Neural cell (in vitro differentiated cells): ENCODE data around the gene TNPO2. TPM values are rescaled to one million over a fixed set of nuclear protein-coding genes. Genes with fewer than 3 reads are reported as not detected.

Experiments used
- H2AFZ ChIP-seq: fragments of 200-600, 300-800 bp; sonication (generic), shearing (Covaris generic); 2 replicates; pipeline ENCODE4 v1.6.0; 2014; ENCODE audit warnings: low read depth, mild to moderate bottlenecking, antibody characterized with exemption, low read length, moderate library complexity
- H3F3A ChIP-seq: fragments of 200-600 bp; shearing (Covaris generic); 2 replicates; pipeline ENCODE4 v1.6.1; 2016; ENCODE audit warnings: mild to moderate bottlenecking, moderate library complexity, mixed read lengths, antibody characterized with exemption, low read length; ENCODE audit not compliant: insufficient read depth, poor library complexity, severe bottlenecking
- H3K27ac ChIP-seq: fragments of 200-600, 300-800 bp; sonication (generic), shearing (Covaris generic); 2 replicates; pipeline ENCODE4 v1.5.1; 2014; ENCODE audit warnings: mild to moderate bottlenecking, low read length, moderate library complexity
- H3K27me3 ChIP-seq: fragments of 300-800, 200-600 bp; sonication (generic), shearing (Covaris generic); 2 replicates; pipeline ENCODE4 v1.6.0; 2014; ENCODE audit warnings: mild to moderate bottlenecking, low read depth, low read length, moderate library complexity; ENCODE audit not compliant: insufficient read depth
- H3K36me3 ChIP-seq: fragments of 300-800, 200-600 bp; sonication (generic), shearing (Covaris generic); 2 replicates; pipeline ENCODE4 v1.5.1; 2014; ENCODE audit warnings: mild to moderate bottlenecking, antibody characterized with exemption, low read length, moderate library complexity; ENCODE audit not compliant: insufficient read depth
- H3K4me2 ChIP-seq: fragments of 300-800, 200-600 bp; sonication (generic), shearing (Covaris generic); 2 replicates; pipeline ENCODE4 v1.6.0; 2014; ENCODE audit warnings: mild to moderate bottlenecking, low read length
- H3K4me3 ChIP-seq: fragments of 300-800, 200-600 bp; sonication (generic), shearing (Covaris generic); 2 replicates; pipeline ENCODE4 v1.5.1; 2014; ENCODE audit warnings: mild to moderate bottlenecking, low read length, moderate library complexity
- H3K79me2 ChIP-seq: fragments of 200-600 bp; shearing (Covaris generic); replicated peaks from 2 replicates; pipeline ENCODE4 v1.6.0; 2014; ENCODE audit warnings: mild to moderate bottlenecking, low read length, moderate library complexity; ENCODE audit not compliant: insufficient read depth
- H3K9ac ChIP-seq: fragments of 300-800, 200-600 bp; sonication (generic), shearing (Covaris generic); 2 replicates; pipeline ENCODE4 v1.6.1; 2016; ENCODE audit warnings: mild to moderate bottlenecking, low read length, mixed read lengths
- H3K9me2 ChIP-seq: fragments of 200-600 bp; shearing (Covaris generic); 2 replicates; pipeline ENCODE4 v1.6.1; 2016; ENCODE audit warnings: mild to moderate bottlenecking, low read length, mixed read lengths; ENCODE audit not compliant: insufficient read depth
- H3K9me3 ChIP-seq: fragments of 200-600, 300-800 bp; sonication (generic), shearing (Covaris generic); 2 replicates; pipeline ENCODE4 v1.6.1; 2016; ENCODE audit warnings: mild to moderate bottlenecking, mixed run types, low read length, moderate library complexity, mixed read lengths
- H4K20me1 ChIP-seq: fragments of 200-600 bp; shearing (Covaris generic); 2 replicates; pipeline ENCODE4 v1.6.1; 2016; ENCODE audit warnings: mild to moderate bottlenecking, mixed run types; ENCODE audit not compliant: insufficient read depth
- EP300 ChIP-seq: fragments of 450-650 bp; conservative IDR thresholded peaks from 2 replicates; pipeline ENCODE4 v1.6.1; 2014; ENCODE audit warnings: antibody characterized with exemption, mild to moderate bottlenecking, moderate library complexity; ENCODE audit not compliant: poor library complexity, severe bottlenecking
- EZH2 ChIP-seq: fragments of 200-600, 300-800 bp; shearing (Covaris generic), sonication (generic); IDR thresholded peaks from 2 replicates; pipeline ENCODE4 v1.6.1; 2014; ENCODE audit warnings: antibody characterized with exemption, low read length, borderline replicate concordance, mild to moderate bottlenecking; ENCODE audit not compliant: insufficient read depth, poor library complexity, severe bottlenecking
- MXI1 ChIP-seq: fragments of 450-650 bp; conservative IDR thresholded peaks from 2 replicates; pipeline ENCODE4 v1.6.1; 2014; ENCODE audit warnings: antibody characterized with exemption, mild to moderate bottlenecking; ENCODE audit not compliant: poor library complexity, severe bottlenecking
- POLR2AphosphoS5 ChIP-seq: IDR thresholded peaks from 2 replicates; pipeline ENCODE4 v1.6.1; 2012
- RAD21 ChIP-seq: fragments of 450-650 bp; conservative IDR thresholded peaks from 2 replicates; pipeline ENCODE4 v1.6.1; 2014; ENCODE audit warnings: antibody characterized with exemption, mild to moderate bottlenecking, moderate library complexity
- SMC3 ChIP-seq: fragments of 450-650 bp; conservative IDR thresholded peaks from 2 replicates; pipeline ENCODE4 v1.6.1; 2014; ENCODE audit warnings: antibody characterized with exemption, mild to moderate bottlenecking, moderate library complexity; ENCODE audit not compliant: poor library complexity
- TAF1 ChIP-seq: IDR thresholded peaks from 2 replicates; pipeline ENCODE4 v1.6.1; 2012; ENCODE audit warnings: low read depth
- polyA plus RNA-seq: library from polyadenylated mRNA; depleted of rRNA; stranded (reverse); fragments of >200 nt; gene quantifications from 2 replicates; pipeline ENCODE4 v1.2.3, GENCODE V29; 2014
- TF ChIP-seq, protein P1 (sequence below): fragments of 450-650 bp; IDR thresholded peaks from 2 replicates; pipeline ENCODE4 v1.5.1; 2014; ENCODE audit warnings: antibody characterized with exemption, mild to moderate bottlenecking, moderate library complexity; ENCODE audit not compliant: poor library complexity, severe bottlenecking
- TF ChIP-seq, protein P2 (sequence below): IDR thresholded peaks from 2 replicates; pipeline ENCODE4 v1.6.1; 2012; ENCODE audit warnings: borderline replicate concordance

Gene TNPO2
- polyA plus RNA-seq, 1 donor from 2014 or later, result 98.6 TPM

DNA sequence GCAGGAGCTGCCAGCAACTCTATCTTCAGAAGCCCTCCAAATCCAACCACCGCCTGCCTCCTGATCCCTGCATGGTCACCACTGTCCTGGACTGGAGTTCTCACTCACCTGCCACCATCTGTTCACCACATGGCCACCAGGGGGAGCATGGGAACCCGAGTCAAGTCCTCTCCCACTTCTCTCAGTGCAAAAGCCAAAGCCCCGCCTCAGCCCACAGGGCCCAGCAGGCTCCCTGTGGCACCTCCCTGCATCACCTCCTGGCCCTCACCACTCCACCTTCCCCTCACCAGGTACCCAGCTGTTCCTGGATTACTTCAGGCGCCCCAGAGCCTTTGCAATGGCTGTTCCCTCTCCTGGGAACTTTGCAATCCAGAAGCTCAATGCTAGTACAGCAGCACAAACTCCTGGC, 47.3 kb downstream of the TNPO2 start:
- no peak overlapping the region for H3K4me2 ChIP-seq
- no peak overlapping the region for H3K9ac ChIP-seq
- TF ChIP-seq MXI1 (no peak), RAD21 (peak; percentile 45), SMC3 (peak; percentile 72)
- TF ChIP-seq, protein P1, sequence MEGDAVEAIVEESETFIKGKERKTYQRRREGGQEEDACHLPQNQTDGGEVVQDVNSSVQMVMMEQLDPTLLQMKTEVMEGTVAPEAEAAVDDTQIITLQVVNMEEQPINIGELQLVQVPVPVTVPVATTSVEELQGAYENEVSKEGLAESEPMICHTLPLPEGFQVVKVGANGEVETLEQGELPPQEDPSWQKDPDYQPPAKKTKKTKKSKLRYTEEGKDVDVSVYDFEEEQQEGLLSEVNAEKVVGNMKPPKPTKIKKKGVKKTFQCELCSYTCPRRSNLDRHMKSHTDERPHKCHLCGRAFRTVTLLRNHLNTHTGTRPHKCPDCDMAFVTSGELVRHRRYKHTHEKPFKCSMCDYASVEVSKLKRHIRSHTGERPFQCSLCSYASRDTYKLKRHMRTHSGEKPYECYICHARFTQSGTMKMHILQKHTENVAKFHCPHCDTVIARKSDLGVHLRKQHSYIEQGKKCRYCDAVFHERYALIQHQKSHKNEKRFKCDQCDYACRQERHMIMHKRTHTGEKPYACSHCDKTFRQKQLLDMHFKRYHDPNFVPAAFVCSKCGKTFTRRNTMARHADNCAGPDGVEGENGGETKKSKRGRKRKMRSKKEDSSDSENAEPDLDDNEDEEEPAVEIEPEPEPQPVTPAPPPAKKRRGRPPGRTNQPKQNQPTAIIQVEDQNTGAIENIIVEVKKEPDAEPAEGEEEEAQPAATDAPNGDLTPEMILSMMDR, result peak; percentile 79
- TF ChIP-seq, protein P2, sequence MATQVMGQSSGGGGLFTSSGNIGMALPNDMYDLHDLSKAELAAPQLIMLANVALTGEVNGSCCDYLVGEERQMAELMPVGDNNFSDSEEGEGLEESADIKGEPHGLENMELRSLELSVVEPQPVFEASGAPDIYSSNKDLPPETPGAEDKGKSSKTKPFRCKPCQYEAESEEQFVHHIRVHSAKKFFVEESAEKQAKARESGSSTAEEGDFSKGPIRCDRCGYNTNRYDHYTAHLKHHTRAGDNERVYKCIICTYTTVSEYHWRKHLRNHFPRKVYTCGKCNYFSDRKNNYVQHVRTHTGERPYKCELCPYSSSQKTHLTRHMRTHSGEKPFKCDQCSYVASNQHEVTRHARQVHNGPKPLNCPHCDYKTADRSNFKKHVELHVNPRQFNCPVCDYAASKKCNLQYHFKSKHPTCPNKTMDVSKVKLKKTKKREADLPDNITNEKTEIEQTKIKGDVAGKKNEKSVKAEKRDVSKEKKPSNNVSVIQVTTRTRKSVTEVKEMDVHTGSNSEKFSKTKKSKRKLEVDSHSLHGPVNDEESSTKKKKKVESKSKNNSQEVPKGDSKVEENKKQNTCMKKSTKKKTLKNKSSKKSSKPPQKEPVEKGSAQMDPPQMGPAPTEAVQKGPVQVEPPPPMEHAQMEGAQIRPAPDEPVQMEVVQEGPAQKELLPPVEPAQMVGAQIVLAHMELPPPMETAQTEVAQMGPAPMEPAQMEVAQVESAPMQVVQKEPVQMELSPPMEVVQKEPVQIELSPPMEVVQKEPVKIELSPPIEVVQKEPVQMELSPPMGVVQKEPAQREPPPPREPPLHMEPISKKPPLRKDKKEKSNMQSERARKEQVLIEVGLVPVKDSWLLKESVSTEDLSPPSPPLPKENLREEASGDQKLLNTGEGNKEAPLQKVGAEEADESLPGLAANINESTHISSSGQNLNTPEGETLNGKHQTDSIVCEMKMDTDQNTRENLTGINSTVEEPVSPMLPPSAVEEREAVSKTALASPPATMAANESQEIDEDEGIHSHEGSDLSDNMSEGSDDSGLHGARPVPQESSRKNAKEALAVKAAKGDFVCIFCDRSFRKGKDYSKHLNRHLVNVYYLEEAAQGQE, result no peak
- no peak overlapping the region for H3K4me3 ChIP-seq
- no peaks in the 10 kb centered on the region for H3K9me2 ChIP-seq
- H3K79me2 ChIP-seq, result peaks cover 12% of the 10 kb centered on the region
- H3F3A ChIP-seq, result peaks cover 5% of the 10 kb centered on the region
- H3K27me3 ChIP-seq, result no peaks in the 10 kb centered on the region
- no peak overlapping the region for H2AFZ ChIP-seq
- peaks cover 5% of the 10 kb centered on the region for H3K36me3 ChIP-seq
- H4K20me1 ChIP-seq, result peaks cover 3% of the 10 kb centered on the region
- H3K27ac ChIP-seq, result no peak overlapping the region
- no peaks in the 10 kb centered on the region for H3K9me3 ChIP-seq

DNA sequence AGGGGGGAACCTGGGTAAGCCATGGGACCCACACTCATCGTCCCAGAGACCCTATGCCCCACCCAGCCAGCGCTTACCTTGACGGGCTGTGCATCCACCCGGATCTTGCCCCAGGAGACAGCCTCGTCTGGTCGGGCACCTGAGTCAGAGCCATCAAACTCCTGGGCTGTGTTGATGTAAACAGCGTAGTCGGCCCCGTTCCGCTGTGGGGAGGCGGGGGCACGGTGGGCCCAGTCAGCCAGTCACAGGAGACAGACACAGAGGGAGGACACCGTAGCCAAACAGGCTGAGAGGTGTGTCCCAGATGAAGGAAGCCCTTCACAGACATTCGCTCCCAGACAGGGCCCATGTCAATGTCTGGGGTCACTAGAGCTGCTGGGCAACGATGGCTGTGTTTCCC, 47.8 kb downstream of the TNPO2 start:
- Histone ChIP-seq H3K79me2 (peaks cover 12% of the 10 kb centered on the region), H3K4me2 (no peak overlapping the region), H3K9me2 (no peaks in the 10 kb centered on the region), H3F3A (peaks cover under 1% of the 10 kb centered on the region), H3K36me3 (peaks cover 5% of the 10 kb centered on the region), H3K9ac (no peak overlapping the region), H3K4me3 (no peak overlapping the region), H3K27ac (no peak overlapping the region), H4K20me1 (peaks cover 3% of the 10 kb centered on the region), H3K9me3 (no peaks in the 10 kb centered on the region), H3K27me3 (no peaks in the 10 kb centered on the region), H2AFZ (no peak overlapping the region)
- TF ChIP-seq POLR2AphosphoS5 (no peak), EZH2 (no peak), MXI1 (no peak), SMC3 (no peak), TAF1 (no peak), RAD21 (no peak), EP300 (no peak)
- TF ChIP-seq, protein P2, result no peak
- TF ChIP-seq, protein P1, result no peak
